ENCODE measurements around the gene AFP. TPM values are rescaled to one million over a fixed set of nuclear protein-coding genes. Genes with fewer than 3 reads are reported as not detected.

Gene AFP
- total and polyA plus RNA-seq, 2 donors, result not detected

GRCh38 chr4:73450398-73451004, 14.5 kb downstream of the AFP start:
- H3K4me1 ChIP-seq (ENCODE audit: insufficient read depth), result no peaks in the 10 kb centered on the region
- no peaks in the 10 kb centered on the region for H3K36me3 ChIP-seq (ENCODE audit: insufficient read depth)
- 60% methylated on average over 9 of the region's 9 CpGs for WGBS
- no peak for DNase-seq (ENCODE audit: extremely low spot score)
- no peak overlapping the region for H3K27ac ChIP-seq (ENCODE audit: low read depth)
- no peak overlapping the region for H3K4me3 ChIP-seq (ENCODE audit: low read depth, low read length)

- H3K27ac ChIP-seq (ENCODE audit: low read depth), result no peak overlapping the region
- no peak for DNase-seq (ENCODE audit: extremely low spot score)
- no peak overlapping the region for H3K4me3 ChIP-seq (ENCODE audit: low read depth, low read length)
- H3K4me1 ChIP-seq (ENCODE audit: insufficient read depth), result no peaks in the 10 kb centered on the region
- H3K36me3 ChIP-seq (ENCODE audit: insufficient read depth), result no peaks in the 10 kb centered on the region
- WGBS, result 45% methylated on average over 3 of the region's 3 CpGs
Observed at GRCh38 chr4:73451404-73451803, 15.4 kb downstream of the AFP start.

DNA sequence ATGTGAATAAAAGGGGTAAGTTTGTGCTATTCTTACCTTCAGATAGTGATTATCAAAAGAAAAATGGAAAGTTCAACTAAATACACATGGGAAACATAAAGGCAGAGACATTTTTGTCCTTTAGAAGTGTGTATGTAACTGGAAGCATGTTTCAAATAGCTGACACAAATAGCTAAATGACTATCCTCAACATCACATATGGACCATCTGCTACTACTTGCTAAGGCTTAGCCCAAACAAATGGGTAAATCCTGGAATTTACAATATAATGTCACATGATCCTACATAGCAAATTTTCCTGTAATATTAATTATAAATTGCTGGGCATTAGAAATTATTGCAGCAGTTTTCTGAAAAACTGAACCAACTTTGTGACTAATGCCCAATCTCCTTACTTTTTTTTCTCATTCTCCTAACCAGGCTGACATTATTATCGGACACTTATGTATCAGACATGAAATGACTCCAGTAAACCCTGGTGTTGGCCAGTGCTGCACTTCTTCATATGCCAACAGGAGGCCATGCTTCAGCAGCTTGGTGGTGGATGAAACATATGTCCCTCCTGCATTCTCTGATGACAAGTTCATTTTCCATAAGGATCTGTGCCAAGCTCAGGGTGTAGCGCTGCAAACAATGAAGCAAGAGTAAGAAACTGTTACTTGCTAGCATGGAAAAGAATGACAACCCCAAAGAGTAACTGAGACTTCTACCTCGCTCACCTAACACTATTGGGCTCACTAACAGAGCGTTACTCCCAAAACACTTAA, 16.1 kb downstream of the AFP start:
- 93% methylated on average over 4 of the region's 4 CpGs for WGBS
- Histone ChIP-seq H3K4me3 (ENCODE audit: low read depth, low read length) (no peak overlapping the region), H3K36me3 (ENCODE audit: insufficient read depth) (no peaks in the 10 kb centered on the region), H3K27ac (ENCODE audit: low read depth) (no peak overlapping the region), H3K4me1 (ENCODE audit: insufficient read depth) (no peaks in the 10 kb centered on the region)
- no peak for DNase-seq (ENCODE audit: extremely low spot score)

DNA sequence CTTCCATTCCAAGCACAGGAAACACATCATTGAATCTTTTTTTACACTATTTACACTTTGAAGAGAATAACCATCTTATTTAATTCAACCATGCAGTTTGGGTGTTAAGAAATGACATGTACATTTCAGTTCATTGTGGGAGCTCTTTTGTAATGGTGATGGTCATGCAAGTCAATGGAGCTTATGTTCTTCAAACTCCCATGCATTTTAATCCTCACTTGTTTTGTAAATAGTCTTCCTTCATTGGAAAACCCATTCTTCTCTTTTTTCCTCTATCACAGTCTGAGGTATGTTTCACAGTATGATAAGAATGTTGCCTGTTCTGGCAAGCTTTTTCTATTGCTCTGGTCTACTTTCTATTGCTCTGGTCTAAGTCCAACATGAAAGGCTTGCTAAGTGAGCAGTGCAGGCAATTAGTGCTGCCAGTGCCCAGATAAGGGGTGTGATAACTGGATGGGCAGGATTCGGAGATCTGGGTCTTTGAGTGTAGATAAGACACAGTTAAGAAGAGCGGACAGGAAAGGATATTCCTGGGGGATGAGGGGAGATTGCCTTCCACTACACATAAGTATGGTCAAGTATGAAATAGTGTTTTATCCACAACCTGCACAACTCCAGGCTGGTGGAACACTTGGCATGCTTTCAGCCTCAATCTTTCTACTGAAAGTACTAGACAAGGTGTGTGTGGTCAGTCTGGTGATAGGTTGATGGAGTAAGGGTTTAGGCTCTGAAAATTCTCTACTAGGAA, 17.1 kb downstream of the AFP start:
- Histone ChIP-seq H3K4me3 (ENCODE audit: low read depth, low read length) (no peak overlapping the region), H3K36me3 (ENCODE audit: insufficient read depth) (no peaks in the 10 kb centered on the region), H3K27ac (ENCODE audit: low read depth) (no peak overlapping the region), H3K4me1 (ENCODE audit: insufficient read depth) (no peaks in the 10 kb centered on the region)
- 47% methylated on average over 2 of the region's 2 CpGs for WGBS
- no peak for DNase-seq (ENCODE audit: extremely low spot score)

DNA sequence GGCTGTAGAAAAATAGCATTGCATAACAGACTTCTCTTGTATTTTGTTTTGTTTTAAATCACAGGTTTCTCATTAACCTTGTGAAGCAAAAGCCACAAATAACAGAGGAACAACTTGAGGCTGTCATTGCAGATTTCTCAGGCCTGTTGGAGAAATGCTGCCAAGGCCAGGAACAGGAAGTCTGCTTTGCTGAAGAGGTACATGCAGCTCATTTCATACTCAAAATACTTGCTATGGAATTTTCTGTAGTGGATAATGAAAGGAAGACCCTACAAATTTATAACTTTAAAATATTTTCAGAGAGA, 17.6 kb downstream of the AFP start:
- Histone ChIP-seq H3K36me3 (ENCODE audit: insufficient read depth) (no peaks in the 10 kb centered on the region), H3K4me1 (ENCODE audit: insufficient read depth) (no peaks in the 10 kb centered on the region), H3K4me3 (ENCODE audit: low read depth, low read length) (no peak overlapping the region), H3K27ac (ENCODE audit: low read depth) (no peak overlapping the region)
- no peak for DNase-seq (ENCODE audit: extremely low spot score)

DNA sequence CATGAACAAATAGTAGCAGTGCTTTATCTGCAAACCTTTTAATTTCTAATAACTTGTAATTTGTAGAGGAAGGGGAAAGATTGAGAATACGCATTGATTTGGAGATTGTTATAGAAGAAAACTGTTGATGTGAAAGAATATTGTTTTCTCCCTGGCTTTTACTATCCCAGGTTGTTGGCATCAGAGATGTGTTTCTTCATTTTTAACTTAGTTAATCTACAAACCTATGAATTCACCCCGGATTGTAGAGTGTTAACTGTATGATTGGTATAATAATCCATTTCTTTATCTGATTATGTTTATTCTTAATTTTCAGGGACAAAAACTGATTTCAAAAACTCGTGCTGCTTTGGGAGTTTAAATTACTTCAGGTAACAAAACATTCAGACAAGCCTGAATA, 18.9 kb downstream of the AFP start:
- no peaks in the 10 kb centered on the region for H3K4me1 ChIP-seq (ENCODE audit: insufficient read depth)
- no peak for DNase-seq (ENCODE audit: extremely low spot score)
- H3K36me3 ChIP-seq (ENCODE audit: insufficient read depth), result no peaks in the 10 kb centered on the region
- H3K27ac ChIP-seq (ENCODE audit: low read depth), result no peak overlapping the region
- WGBS, result 79% methylated on average over 3 of the region's 3 CpGs
- no peak overlapping the region for H3K4me3 ChIP-seq (ENCODE audit: low read depth, low read length)

GRCh38 chr4:73456177-73457022, 20.4 kb downstream of the AFP start:
- no peaks in the 10 kb centered on the region for H3K36me3 ChIP-seq (ENCODE audit: insufficient read depth)
- DNase-seq (ENCODE audit: extremely low spot score), result no peak
- H3K27ac ChIP-seq (ENCODE audit: low read depth), result no peak overlapping the region
- H3K4me1 ChIP-seq (ENCODE audit: insufficient read depth), result no peaks in the 10 kb centered on the region
- 82% methylated on average over 5 of the region's 5 CpGs for WGBS
- H3K4me3 ChIP-seq (ENCODE audit: low read depth, low read length), result no peak overlapping the region

DNA sequence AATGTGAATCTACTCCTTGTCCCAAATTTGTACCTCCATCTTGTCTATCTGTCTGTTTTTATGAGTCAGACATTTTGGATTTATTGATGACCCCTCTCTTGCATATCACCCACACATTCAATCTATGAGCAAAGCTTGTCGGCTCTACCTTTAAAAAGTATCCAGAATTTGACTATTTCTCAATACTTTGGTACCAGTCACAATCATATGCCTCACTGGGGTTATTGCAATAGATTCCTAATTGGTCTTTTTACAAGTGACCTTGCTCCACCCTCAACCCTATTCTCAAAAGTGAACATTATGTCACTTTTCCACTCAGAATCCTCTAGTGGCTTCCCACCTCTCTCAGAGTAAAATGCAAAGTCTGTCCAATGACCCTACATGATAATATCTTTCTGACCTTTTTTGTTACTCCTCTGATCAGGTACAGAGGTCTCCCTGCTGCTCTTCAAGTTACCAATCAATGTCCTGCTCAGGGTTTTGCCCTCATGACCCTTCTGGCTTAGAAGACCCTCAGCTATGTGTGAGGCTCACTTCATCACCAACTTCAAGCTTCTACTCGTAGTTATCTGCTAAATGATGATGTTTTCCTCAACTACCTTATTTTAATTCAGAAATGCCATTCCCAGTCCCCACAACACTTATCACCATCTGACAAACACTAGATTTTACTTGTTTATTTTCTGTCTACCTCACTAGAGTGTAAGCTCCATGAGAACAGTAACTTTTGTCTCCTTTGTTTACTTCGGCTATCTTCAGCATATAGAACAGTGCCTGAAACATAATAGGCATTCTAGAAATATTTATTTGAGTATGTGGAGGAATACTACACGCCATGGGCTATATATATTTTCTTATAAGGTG, 22.4 kb downstream of the AFP start:
- WGBS, result 81% methylated on average over 4 of the region's 4 CpGs
- no peak overlapping the region for H3K27ac ChIP-seq (ENCODE audit: low read depth)
- H3K4me1 ChIP-seq (ENCODE audit: insufficient read depth), result no peaks in the 10 kb centered on the region
- no peaks in the 10 kb centered on the region for H3K36me3 ChIP-seq (ENCODE audit: insufficient read depth)
- no peak for DNase-seq (ENCODE audit: extremely low spot score)
- no peak overlapping the region for H3K4me3 ChIP-seq (ENCODE audit: low read depth, low read length)

DNA sequence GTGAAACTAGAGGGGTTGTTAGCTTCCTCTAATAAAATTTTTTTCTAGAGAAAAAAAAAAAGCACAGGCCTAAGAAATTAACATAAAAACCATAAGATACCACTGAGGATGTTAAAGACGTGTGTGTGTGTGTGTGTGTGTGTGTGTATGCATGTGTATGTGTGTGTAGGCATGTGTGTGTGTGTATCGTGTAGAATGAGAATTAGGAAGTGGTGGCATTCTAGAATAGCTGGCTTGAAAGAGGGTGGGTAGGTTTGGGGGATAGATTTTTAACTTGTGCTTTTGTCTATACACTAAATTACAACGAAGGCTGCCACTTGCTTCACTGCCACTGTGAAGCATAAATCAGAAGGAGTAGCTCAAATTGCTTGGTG, 23.0 kb downstream of the AFP start:
- no peak for DNase-seq (ENCODE audit: extremely low spot score)
- Histone ChIP-seq H3K36me3 (ENCODE audit: insufficient read depth) (no peaks in the 10 kb centered on the region), H3K27ac (ENCODE audit: low read depth) (no peak overlapping the region), H3K4me1 (ENCODE audit: insufficient read depth) (no peaks in the 10 kb centered on the region), H3K4me3 (ENCODE audit: low read depth, low read length) (no peak overlapping the region)
- 71% methylated on average over 3 of the region's 3 CpGs for WGBS

DNA sequence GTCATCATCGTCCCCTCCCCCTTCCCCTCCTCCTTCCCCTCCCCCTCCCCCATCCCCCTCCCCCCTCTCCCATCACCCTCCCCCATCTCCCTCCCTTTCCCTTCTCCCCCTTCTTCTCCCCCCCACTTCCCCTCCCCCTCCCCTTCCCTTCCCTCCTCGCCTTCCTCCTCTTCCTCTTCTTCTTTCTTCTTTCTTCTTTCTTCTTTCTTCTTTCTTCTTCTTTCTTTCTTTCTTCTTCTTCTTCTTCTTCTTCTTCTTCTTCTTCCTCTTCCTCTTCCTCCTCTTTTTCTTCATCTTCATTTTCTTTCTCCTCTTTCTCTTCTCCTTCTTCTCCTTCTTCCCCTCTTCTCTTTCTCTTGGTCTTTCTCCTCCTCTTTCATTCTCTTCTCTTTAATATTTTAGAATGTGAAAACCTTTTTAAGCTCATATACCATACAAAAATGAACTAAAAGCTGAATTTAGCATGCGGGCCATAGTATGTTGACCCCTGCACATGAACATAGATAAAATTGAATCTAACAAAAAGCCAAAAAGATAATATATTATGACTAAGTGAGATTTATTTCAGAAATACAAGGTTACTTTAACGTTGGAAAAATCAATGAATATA, 25.0 kb downstream of the AFP start:
- Histone ChIP-seq H3K4me3 (ENCODE audit: low read depth, low read length) (no peak overlapping the region), H3K36me3 (ENCODE audit: insufficient read depth) (no peaks in the 10 kb centered on the region), H3K27ac (ENCODE audit: low read depth) (no peak overlapping the region), H3K4me1 (ENCODE audit: insufficient read depth) (no peaks in the 10 kb centered on the region)
- DNase-seq (ENCODE audit: extremely low spot score), result no peak
- WGBS, result 86% methylated on average over 4 of the region's 4 CpGs

GRCh38 chr4:73468170-73468569, 32.1 kb downstream of the AFP start:
- Histone ChIP-seq H3K4me3 (ENCODE audit: low read depth, low read length) (no peak overlapping the region), H3K4me1 (ENCODE audit: insufficient read depth) (no peaks in the 10 kb centered on the region), H3K27ac (ENCODE audit: low read depth) (no peak overlapping the region), H3K36me3 (ENCODE audit: insufficient read depth) (no peaks in the 10 kb centered on the region)
- 94% methylated on average over 3 of the region's 3 CpGs for WGBS
- no peak for DNase-seq (ENCODE audit: extremely low spot score)

- Histone ChIP-seq H3K4me1 (ENCODE audit: insufficient read depth) (no peaks in the 10 kb centered on the region), H3K36me3 (ENCODE audit: insufficient read depth) (no peaks in the 10 kb centered on the region), H3K27ac (ENCODE audit: low read depth) (no peak overlapping the region), H3K4me3 (ENCODE audit: low read depth, low read length) (no peak overlapping the region)
- DNase-seq (ENCODE audit: extremely low spot score), result no peak
- 75% methylated on average over 1 of the region's 1 CpG for WGBS
Observed at GRCh38 chr4:73470728-73471127, 34.7 kb downstream of the AFP start.

DNA sequence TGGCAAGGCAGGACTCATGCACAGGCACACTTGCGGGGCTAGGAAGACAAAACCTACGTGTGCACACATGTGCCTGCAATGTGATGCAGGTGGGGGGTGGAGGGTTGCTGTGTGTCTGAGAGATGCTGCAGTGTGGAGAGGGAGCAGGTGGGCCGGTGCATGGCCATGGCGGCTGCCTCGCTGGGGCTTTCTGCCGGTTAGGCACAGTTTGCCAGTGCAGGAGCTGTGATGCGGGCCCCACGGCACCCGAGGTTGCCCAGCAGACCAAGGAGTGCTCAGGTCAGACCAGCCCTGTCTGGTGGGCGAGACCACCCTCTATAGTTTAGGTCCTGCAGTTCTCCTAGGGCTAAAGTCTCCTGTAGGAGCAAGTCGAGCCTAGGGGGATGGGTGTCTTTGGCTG, 41.2 kb downstream of the AFP start:
- WGBS, result 84% methylated on average over 11 of the region's 11 CpGs
- no peak overlapping the region for H3K4me3 ChIP-seq (ENCODE audit: low read depth, low read length)
- no peak overlapping the region for H3K27ac ChIP-seq (ENCODE audit: low read depth)
- H3K36me3 ChIP-seq (ENCODE audit: insufficient read depth), result no peaks in the 10 kb centered on the region
- no peaks in the 10 kb centered on the region for H3K4me1 ChIP-seq (ENCODE audit: insufficient read depth)
- no peak for DNase-seq (ENCODE audit: extremely low spot score)
